Transverse colon (tissue), 4 donors: ENCODE data around the gene AKAP13. TPM values are rescaled to one million over a fixed set of nuclear protein-coding genes. Genes with fewer than 3 reads are reported as not detected.

Experiments
- DNase-seq: peaks from one replicate; pipeline ENCODE4 v3.0.0-alpha.2; 2019
- H3K27ac ChIP-seq, 4 donors: fragments of 200-600 bp; sonication (generic); 2 replicates each; pipeline ENCODE4 v1.5.1; 2016 to 2018; ENCODE audit warnings: inconsistent platforms in 4 of 4
- H3K27me3 ChIP-seq: fragments of 200-600 bp; sonication (generic); 2 replicates; pipeline ENCODE4 v1.5.1; 2017; ENCODE audit warnings: inconsistent platforms
- H3K36me3 ChIP-seq, 4 donors: fragments of 200-600 bp; sonication (generic); 2 replicates each; pipeline ENCODE4 v1.5.1; 2017 to 2019; ENCODE audit warnings: inconsistent platforms in 4 of 4
- H3K4me1 ChIP-seq, 4 donors: fragments of 200-600 bp; sonication (generic); 2 replicates each; pipeline ENCODE4 v1.5.1; 2017 to 2020; ENCODE audit warnings: inconsistent platforms in 4 of 4
- H3K4me3 ChIP-seq, 4 donors: fragments of 200-600 bp; sonication (generic); 1 replicate in 1 of 4; 2 replicates in 3 of 4; pipeline versions ENCODE4 v1.5.1 to v1.6.1; 2017 to 2019; ENCODE audit warnings: inconsistent platforms in 4 of 4
- H3K9me3 ChIP-seq, 2 donors: fragments of 200-600 bp; sonication (generic); 2 replicates each; pipeline ENCODE4 v1.5.1; 2017 to 2019; ENCODE audit warnings: inconsistent platforms in 2 of 2
- CTCF ChIP-seq, 5 experiments: fragments of 200-600 bp in 3 of 5; fragments of 450-650 bp in 2 of 5; sonication (generic) in 3 of 5; IDR thresholded peaks; 1 replicate in 2 of 5; 2 replicates in 3 of 5; pipeline ENCODE4 v1.5.1; 2016 to 2017; ENCODE audit warnings: antibody characterized with exemption in 5 of 5, inconsistent platforms in 3 of 5, mild to moderate bottlenecking in 2 of 5, moderate library complexity in 1 of 5
- EP300 ChIP-seq: sonication (generic); formaldehyde crosslinking; IDR thresholded peaks from one replicate; pipeline ENCODE4 v1.6.1; 2017; ENCODE audit warnings: antibody characterized with exemption, low read depth
- POLR2A ChIP-seq: fragments of 450-650 bp; IDR thresholded peaks from one replicate; pipeline ENCODE4 v1.6.1; 2016; ENCODE audit warnings: antibody characterized with exemption, mild to moderate bottlenecking, moderate library complexity
- POLR2AphosphoS5 ChIP-seq, 3 donors: sonication (generic); formaldehyde crosslinking; IDR thresholded peaks; one replicate each; pipeline ENCODE4 v1.6.1; 2016; ENCODE audit warnings: antibody characterized with exemption in 3 of 3
- WGBS, 2 donors: methylation state at CpG; one replicate each; pipeline ENCODE4 v1.1.5; 2018; ENCODE audit warnings: low coverage in 1 of 2; 5-methylcytosine and 5-hydroxymethylcytosine counted together
- in situ Hi-C, 4 donors: fragments of 200-750 bp; cut with MboI; loops; one replicate each; pipeline versions ENCODE4 v1.15.0 to v1.15.1; 2017; ENCODE audit warnings: low sequenced_read_pairs in 3 of 4, low pct_ligation_motif_present in 1 of 4, low pct_unique_long_range_greater_than_20kb in 1 of 4
- intact Hi-C: fragments of 100-400 bp; cut with DNase I; formaldehyde crosslinking; loops from one replicate; pipeline ENCODE4 v1.15.1; 2023; ENCODE audit warnings: low total_unique reads
- total RNA-seq, 4 donors: library from RNA; depleted of rRNA; stranded (reverse); fragments of >200 nt; gene quantifications; one replicate each; pipeline ENCODE4 v1.1.0, GENCODE V29; 2016

AKAP13 gene
- total RNA-seq, 4 donors from 2014 or later, result 206 to 291 (median 214) TPM

GRCh38 chr15:85745023-85745422, 364.6 kb downstream of the AKAP13 start:
- DNase-seq, result no peak
- Histone ChIP-seq H3K9me3 (no peaks in the 10 kb centered on the region), H3K27me3 (no peaks in the 10 kb centered on the region), H3K4me1 (peaks cover 0 to 9% (median 3%) of the 10 kb centered on the region in 4 donors), H3K36me3 (peaks cover 0 to 71% (median 35%) of the 10 kb centered on the region in 4 donors), H3K27ac (no peak overlapping the region), H3K4me3 (no peak overlapping the region)
- no peak for TF ChIP-seq POLR2AphosphoS5 (IDR thresholded peaks at IDR 0.05)
- in situ Hi-C loops, result loop anchor here in 3 of 4 donors (10.0 to 25.0 kb wide), 2 partner anchors 90 to 258 kb away; no protein-coding TSS in a partner anchor
- intact Hi-C loops, result no loop called here
- 91 to 100% methylated on average over 3 to 12 of the region's 12 CpGs for WGBS, 2 donors

- no peak overlapping the region for H3K4me3 ChIP-seq
- intact Hi-C loops, result no loop called here
- H3K27me3 ChIP-seq, result no peaks in the 10 kb centered on the region
- peaks cover 0 to 14% (median 6%) of the 10 kb centered on the region in 4 donors for H3K4me1 ChIP-seq
- DNase-seq, result no peak
- H3K27ac ChIP-seq, result no peak overlapping the region
- H3K36me3 ChIP-seq, result peaks cover 0 to 66% (median 32%) of the 10 kb centered on the region in 4 donors
- 81 to 85% methylated on average over 5 to 11 of the region's 14 CpGs for WGBS, 2 donors
- in situ Hi-C loops, result loop anchor here in 3 of 4 donors (10.0 to 25.0 kb wide), 2 partner anchors 89 to 258 kb away; no protein-coding TSS in a partner anchor
- H3K9me3 ChIP-seq, result no peaks in the 10 kb centered on the region
- TF ChIP-seq CTCF (IDR thresholded peaks at IDR 0.05) (no peak), POLR2AphosphoS5 (IDR thresholded peaks at IDR 0.05) (no peak), POLR2A (no peak), EP300 (no peak)
Measured at GRCh38 chr15:85745525-85746150, 365.2 kb downstream of the AKAP13 start.

- in situ Hi-C loops (loop anchor here in 3 of 4 donors (10.0 to 25.0 kb wide), 2 partner anchors 88 to 259 kb away; no protein-coding TSS in a partner anchor), intact Hi-C loops (no loop called here)
- Histone ChIP-seq H3K27me3 (no peaks in the 10 kb centered on the region), H3K36me3 (peaks cover 0 to 57% (median 28%) of the 10 kb centered on the region in 4 donors), H3K4me1 (peaks cover 0 to 24% (median 14%) of the 10 kb centered on the region in 4 donors), H3K9me3 (no peaks in the 10 kb centered on the region), H3K4me3 (no peak overlapping the region), H3K27ac (no peak overlapping the region)
- TF ChIP-seq POLR2A, result no peak
- no peak for TF ChIP-seq CTCF (IDR thresholded peaks at IDR 0.05)
- TF ChIP-seq EP300, result no peak
- no peak for TF ChIP-seq POLR2AphosphoS5 (IDR thresholded peaks at IDR 0.05)
- 90 to 98% methylated on average over 8 to 12 of the region's 12 CpGs for WGBS, 2 donors
- no peak for DNase-seq
Measured at GRCh38 chr15:85746641-85747040, 366.2 kb downstream of the AKAP13 start.

- Histone ChIP-seq H3K36me3 (peaks cover 0 to 43% (median 21%) of the 10 kb centered on the region in 4 donors), H3K4me1 (peaks cover 0 to 25% (median 16%) of the 10 kb centered on the region in 4 donors), H3K9me3 (no peaks in the 10 kb centered on the region), H3K4me3 (no peak overlapping the region), H3K27ac (no peak overlapping the region), H3K27me3 (no peaks in the 10 kb centered on the region)
- WGBS, 2 donors, result 84% methylated on average over 9 of the region's 9 CpGs; no CpG with 5 or more reads in 1 of the 2 donors
- in situ Hi-C loops, result loop anchor here in 3 of 4 donors (10.0 to 25.0 kb wide), 2 partner anchors 87 to 261 kb away; no protein-coding TSS in a partner anchor
- TF ChIP-seq POLR2AphosphoS5 (IDR thresholded peaks at IDR 0.05) (no peak), POLR2A (no peak), CTCF (IDR thresholded peaks at IDR 0.05) (no peak), EP300 (no peak)
- no peak for DNase-seq
- intact Hi-C loops, result no loop called here
Measured at GRCh38 chr15:85748176-85748575, 367.8 kb downstream of the AKAP13 start.
